AML-193 (cell line): ENCODE measurements around the gene PRKCH.

ENCODE experiments used
- DNase-seq, 2 experiments: peaks; one replicate each; lab custom pipeline; 2025; lab: John Stamatoyannopoulos, UW

Gene PRKCH

DNA sequence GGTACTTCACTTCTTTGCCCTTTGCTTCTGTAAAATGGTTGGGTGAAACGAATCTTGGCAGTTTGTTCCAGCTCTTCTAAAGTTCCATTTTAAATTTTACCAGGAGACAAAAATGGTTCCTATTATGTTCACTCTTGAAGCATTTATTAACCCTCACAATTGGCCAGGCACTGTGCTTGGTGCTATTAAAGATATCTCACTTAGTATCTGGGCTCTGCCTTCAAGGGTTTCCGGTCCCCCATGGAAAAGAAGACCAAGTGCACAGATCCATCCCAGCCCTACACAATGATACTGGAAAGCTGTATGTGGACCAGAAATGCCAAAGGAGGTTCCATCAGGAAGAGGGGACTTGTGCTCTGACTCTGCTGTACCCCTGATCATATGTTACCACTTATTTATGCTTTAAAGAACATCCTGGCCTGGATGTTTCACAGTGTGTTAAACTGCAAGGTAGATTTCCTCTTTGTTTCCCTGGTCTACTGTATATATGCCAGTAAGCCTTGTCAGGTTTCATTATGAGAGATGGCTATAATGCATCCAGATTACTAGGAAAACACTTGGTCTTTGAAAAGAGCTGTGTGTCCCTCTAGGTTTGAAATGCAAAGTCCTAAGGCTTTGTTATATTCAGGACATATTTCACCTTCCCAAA, 154.8 kb downstream of the PRKCH start:
- DNase-seq, result no peak

DNA sequence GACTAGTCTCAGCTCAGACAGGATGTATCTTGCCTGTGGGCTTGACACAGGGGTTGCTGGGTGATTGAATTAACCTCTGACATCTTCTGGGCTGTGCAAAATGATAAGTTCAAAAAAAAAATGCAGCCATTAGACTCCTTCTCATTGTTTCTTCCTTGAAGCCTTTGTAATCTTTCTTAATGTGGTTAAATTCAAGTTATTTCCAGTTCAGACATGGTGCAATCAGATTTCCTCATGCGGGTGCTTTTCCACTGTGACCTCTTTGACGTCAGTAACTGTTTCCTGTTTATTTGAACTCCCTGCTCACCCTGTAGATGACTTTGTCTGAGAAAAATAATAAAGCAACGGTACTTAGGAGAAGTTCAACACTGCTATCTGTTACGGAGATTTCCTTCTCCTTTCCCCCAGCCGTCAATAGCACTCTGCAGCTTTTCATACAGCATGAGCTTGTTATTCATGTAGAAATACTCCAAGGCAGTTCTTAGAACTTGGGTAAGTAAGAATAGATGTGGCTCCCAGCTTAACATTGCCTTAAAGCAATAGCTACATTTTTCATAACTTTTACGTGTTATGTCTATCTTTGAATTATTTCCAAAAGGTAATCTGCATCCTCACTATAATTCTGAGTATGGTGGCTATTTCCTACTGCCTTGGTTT, 155.5 kb downstream of the PRKCH start:
- DNase-seq, result peak; percentile 98

GRCh38 chr14:61477712-61478462, 156.5 kb downstream of the PRKCH start:
- DNase-seq, result peak; percentile 42 to 62

- DNase-seq, result no peak
Observed at GRCh38 chr14:61478971-61479473, 157.6 kb downstream of the PRKCH start.

GRCh38 chr14:61479746-61480502, 158.5 kb downstream of the PRKCH start:
- DNase-seq, result peak; percentile 7 to 42

DNA sequence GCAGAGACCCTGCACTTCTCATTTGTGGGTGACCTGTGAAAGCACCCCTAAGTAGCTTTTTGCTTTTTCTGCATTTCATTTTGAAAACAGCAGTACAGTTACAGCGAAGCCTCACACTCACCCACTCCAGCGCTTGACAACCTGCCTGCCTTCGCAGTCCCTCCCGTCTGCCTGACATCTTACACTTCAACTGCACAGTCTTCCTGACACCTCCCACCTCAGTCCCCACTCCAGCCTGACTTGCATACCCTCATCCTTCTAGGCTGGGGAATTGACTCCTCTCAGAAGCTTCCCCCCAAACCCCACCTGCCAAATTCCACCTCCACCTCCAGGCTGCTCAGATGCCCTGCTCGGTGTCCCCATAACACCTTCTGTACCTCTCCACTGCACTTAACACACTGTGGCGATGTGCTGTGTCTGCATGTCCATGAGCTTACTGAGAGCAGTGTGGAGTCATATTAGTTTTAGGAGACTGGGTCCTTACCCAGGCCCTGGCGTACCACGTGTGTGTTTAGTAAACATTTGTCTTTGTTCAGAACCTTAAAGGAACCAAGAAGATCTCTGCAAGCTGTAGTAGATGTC, 159.4 kb downstream of the PRKCH start:
- no peak for DNase-seq

GRCh38 chr14:61481701-61482100, 160.3 kb downstream of the PRKCH start:
- DNase-seq, result no peak

DNA sequence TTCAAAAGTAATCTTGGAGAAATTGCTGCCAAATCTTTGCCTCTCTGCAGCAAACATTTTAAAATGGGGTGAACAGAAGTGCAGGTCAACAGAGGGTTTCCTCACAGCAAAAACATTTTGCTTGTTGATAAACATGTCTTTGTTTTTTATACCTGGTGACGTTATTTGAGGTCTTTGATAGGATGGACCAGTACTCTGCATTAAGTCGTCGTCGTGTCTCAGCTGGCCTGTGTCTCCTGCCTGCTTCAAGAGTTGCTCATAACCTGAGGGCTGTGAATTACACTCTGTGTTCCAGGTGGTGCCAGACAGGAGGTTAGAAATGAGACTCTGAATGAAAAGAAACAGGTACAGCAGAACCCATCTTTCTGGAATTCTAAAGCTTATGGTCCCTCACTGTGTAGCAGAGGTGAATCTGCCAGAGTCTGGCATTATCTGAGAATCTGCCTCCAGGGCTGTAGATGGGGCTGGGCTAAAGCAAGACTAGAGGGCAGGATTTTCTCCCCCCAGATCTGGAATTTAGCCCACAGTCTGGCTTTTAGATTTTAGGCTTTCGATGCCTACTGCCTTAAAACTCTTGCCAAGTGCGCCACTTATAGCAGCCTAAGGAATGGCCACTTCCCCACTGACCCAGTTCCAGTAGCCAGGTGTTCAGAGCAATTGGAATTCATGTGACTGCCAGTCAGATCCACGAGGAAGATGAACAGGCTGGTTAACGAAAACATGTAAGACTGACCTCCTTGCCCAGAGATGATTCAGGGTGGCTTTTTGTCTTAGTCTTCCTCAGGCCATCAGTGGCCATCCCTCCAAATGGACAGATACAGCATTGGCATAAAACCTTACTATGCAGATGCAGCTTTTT, 161.2 kb downstream of the PRKCH start:
- no peak for DNase-seq

GRCh38 chr14:61483476-61483875, 162.1 kb downstream of the PRKCH start:
- DNase-seq, result no peak

DNA sequence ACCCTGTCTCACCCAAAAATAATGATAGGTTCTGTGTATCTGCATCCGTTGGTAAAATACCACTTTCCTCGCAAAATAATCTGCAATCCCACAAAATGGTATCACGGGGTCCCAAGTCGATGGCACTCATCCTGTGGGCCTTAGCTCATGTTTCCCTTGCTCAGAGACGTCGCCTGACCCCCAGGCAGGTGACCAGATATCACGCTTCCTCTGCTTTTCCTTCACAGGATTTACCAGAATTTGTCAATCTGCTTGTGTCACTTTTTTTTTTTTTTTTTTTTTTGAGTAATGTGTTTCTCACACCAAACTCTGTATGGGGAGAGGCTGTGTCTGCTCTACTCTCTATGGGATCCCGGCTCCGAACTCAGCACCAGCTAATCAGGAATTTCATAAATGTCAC, 162.7 kb downstream of the PRKCH start:
- no peak for DNase-seq

GRCh38 chr14:61484826-61485584, 163.6 kb downstream of the PRKCH start:
- no peak for DNase-seq

GRCh38 chr14:61485661-61486060, 164.3 kb downstream of the PRKCH start:
- DNase-seq, result no peak

DNA sequence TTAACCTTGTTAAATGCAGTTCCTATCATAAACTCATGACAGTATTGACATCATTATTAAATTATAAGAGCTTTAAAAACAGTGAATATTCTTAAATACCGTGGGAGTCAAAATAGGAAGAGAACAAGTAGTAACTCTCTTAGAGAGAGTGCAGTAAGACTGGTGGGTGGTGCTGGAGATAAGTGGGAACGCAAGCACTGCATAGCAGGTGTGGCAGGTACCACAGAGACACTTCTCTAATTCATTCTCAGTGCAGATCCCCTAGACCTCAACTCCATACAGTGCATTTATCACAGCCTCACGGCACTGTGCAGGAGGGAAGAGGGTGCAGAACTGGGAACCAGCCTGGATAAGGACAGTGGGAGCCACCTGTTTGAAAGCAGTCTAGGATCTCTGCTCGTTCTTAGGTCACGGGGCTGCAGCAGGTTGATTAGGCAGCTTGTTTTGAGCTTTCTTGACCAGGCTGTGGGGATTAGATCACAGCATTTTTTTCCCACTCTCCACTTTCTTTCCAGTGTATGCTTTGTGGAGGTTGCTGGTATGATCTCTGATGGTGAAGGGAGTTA, 165.6 kb downstream of the PRKCH start:
- no peak for DNase-seq

DNA sequence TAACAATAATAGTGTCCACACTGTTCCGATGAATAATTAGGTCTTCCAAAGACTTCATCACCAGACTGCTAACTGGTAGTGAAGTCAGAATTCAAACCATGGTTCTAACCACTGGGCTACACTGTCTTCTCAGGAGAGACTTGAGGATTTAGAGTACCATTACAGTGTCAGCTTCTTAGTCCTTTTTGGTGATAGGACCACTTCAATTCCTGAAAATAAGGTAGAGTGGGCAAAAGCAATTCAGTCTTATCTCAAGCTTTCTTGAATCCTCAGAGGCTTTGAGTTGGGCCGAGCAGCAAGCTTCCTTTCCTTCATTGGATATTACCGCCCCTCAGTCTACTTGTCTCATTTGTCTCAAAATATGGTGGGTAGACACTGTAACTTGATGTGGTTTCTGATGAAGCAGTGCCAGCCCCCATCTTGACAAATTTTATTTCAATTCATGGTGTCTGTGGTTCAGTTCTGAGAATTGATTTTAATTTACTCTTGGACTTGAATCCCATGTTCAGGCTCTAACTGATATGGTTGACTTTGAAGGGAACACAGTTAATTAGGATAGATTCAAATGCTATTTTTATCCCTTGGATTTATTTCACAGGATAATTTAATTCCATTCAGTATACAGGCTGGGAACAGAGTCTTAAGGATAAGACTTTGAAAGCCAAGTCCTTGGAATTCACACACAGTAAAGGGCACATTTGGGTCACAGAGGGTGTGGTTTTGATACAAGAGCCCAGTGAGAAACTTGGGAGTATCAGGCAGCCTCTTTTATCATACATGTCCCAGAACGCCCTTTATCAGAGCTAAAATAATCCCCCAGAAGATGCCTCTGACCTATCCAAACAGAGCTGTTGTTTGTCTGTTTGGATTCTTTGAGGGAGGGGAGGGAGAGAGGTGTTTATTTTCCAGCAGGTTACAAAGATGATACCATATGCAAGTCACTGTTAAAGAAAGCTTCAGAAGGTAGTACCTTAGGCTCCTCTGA, 167.3 kb downstream of the PRKCH start:
- DNase-seq, result no peak

- no peak for DNase-seq
Observed at GRCh38 chr14:61489512-61489911, 168.1 kb downstream of the PRKCH start.

DNA sequence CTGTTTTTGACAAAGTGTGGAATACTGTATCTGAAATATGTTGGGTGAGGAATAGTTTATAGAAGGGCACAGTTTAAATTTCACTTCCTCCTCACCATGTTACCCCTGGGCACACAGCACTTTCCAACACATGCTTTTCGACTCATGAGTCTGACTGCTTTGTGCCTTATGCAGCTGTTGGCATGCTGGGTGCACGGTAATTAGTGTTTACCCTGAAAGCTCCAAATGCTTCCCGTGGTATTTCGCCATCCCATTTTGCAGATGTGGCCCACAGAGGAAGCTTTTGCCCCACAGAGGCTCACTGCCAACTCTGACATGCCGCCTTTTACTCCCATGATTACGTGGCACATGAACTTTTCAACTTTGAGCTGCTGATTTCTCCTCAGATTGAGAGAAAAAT, 168.6 kb downstream of the PRKCH start:
- DNase-seq, result peak; percentile 28 to 46

DNA sequence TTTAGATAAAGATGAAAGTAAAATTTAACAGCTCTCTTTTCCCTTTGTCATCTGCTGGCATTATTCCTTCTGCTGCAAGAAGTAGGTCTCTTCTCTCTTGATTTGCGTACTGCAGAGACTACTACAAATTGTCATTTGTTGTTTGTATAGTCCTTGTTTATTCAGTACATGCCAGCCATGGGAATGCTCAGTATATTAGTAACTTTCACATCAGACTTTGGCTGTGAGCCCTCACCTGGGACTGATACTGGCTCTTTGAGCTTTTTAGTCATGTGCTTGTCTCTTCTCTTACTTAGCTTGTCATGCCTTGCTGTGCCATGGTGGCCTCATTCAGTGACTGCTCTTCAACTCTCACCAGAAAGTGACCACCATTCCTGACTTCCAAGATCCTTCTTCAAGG, 169.8 kb downstream of the PRKCH start:
- DNase-seq, result no peak

DNA sequence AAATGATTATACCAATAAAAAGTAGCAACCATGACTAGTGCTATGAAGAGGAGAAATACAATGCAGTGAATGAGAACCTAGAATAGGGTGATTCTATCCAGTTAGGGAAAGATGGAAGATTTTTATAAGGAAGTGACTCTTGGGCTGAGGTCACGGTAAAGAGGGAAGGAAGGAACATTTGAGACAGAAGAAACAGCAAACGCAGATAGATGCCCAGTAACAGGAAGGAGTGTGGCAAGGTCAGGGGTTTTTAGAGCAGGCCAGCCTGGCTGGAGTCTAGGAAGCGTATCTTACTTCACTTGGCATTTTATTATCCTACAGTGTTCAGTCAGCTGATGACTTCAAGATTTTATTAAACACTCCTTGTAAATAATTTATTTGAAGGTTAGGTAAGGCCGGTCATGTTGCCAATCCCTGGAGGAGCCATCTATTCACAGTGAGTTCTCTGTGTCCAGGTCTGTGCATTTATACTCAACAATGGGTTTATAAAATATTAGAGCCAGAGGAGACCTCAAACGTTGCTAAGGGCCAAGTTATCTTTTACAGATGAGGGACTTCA, 170.6 kb downstream of the PRKCH start:
- peak in 1 of 2 experiments; percentile 20 for DNase-seq
